Right lobe of liver (tissue), 4 donors: ENCODE measurements around the gene TAS2R41.

Experiments used
- POLR2A ChIP-seq: fragments of 450-650 bp; IDR thresholded peaks from one replicate; pipeline ENCODE4 v1.6.1; 2017; ENCODE audit warnings: antibody characterized with exemption, mild to moderate bottlenecking
- TF ChIP-seq, protein P1 (sequence below), 4 donors: fragments of 200-600 bp in 3 of 4; fragments of 450-650 bp in 1 of 4; IDR thresholded peaks; one replicate each; pipeline versions ENCODE4 v1.5.1 to v1.8.0; 2016 to 2022; ENCODE audit warnings: antibody characterized with exemption in 4 of 4, mild to moderate bottlenecking in 2 of 4
- donor health status: DM: no; HTN: no; CAD: no.
- donor health status: DM: no; HTN: no; CAD: no.
- donor health status: DM: no; HTN: yes; CAD: no.

GRCh38 chr7:143484119-143484518, 6.4 kb downstream of the TAS2R41 start:
- TF ChIP-seq, protein P1, sequence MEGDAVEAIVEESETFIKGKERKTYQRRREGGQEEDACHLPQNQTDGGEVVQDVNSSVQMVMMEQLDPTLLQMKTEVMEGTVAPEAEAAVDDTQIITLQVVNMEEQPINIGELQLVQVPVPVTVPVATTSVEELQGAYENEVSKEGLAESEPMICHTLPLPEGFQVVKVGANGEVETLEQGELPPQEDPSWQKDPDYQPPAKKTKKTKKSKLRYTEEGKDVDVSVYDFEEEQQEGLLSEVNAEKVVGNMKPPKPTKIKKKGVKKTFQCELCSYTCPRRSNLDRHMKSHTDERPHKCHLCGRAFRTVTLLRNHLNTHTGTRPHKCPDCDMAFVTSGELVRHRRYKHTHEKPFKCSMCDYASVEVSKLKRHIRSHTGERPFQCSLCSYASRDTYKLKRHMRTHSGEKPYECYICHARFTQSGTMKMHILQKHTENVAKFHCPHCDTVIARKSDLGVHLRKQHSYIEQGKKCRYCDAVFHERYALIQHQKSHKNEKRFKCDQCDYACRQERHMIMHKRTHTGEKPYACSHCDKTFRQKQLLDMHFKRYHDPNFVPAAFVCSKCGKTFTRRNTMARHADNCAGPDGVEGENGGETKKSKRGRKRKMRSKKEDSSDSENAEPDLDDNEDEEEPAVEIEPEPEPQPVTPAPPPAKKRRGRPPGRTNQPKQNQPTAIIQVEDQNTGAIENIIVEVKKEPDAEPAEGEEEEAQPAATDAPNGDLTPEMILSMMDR (IDR thresholded peaks at IDR 0.05) = no peak
- TF ChIP-seq POLR2A = no peak
